GM19193 (cell line): ENCODE measurements around the gene YPEL5.

Experiments
- POLR2A ChIP-seq: IDR thresholded peaks from 4 replicates; pipeline ENCODE4 v1.6.1; 2011; ENCODE audit not compliant: insufficient read depth, insufficient read length; ENCODE audit errors: extremely low read depth

Gene YPEL5

GRCh38 chr2:30152385-30152784, 5.6 kb downstream of the YPEL5 start:
- TF ChIP-seq POLR2A = no peak

- TF ChIP-seq POLR2A = no peak
Measured at GRCh38 chr2:30155202-30155601, 8.4 kb downstream of the YPEL5 start.

GRCh38 chr2:30155889-30156658, 9.3 kb downstream of the YPEL5 start:
- TF ChIP-seq POLR2A = no peak

GRCh38 chr2:30157616-30158015, 10.8 kb downstream of the YPEL5 start:
- no peak for TF ChIP-seq POLR2A

- no peak for TF ChIP-seq POLR2A
Measured at GRCh38 chr2:30159766-30160165, 13.0 kb downstream of the YPEL5 start.

GRCh38 chr2:30161929-30162706, 15.3 kb downstream of the YPEL5 start:
- no peak for TF ChIP-seq POLR2A

- TF ChIP-seq POLR2A = no peak
Measured at GRCh38 chr2:30162806-30163205, 16.0 kb downstream of the YPEL5 start.

- TF ChIP-seq POLR2A = no peak
Measured at GRCh38 chr2:30164131-30164925, 17.5 kb downstream of the YPEL5 start.

- TF ChIP-seq POLR2A = no peak
Measured at GRCh38 chr2:30165050-30165520, 18.3 kb downstream of the YPEL5 start.

- TF ChIP-seq POLR2A = no peak
Measured at GRCh38 chr2:30165617-30166016, 18.8 kb downstream of the YPEL5 start.

GRCh38 chr2:30172627-30173026, 25.8 kb downstream of the YPEL5 start:
- TF ChIP-seq POLR2A = no peak

GRCh38 chr2:30177440-30177839, 30.6 kb downstream of the YPEL5 start:
- no peak for TF ChIP-seq POLR2A

GRCh38 chr2:30177956-30178355, 31.1 kb downstream of the YPEL5 start:
- TF ChIP-seq POLR2A = no peak

- no peak for TF ChIP-seq POLR2A
Measured at GRCh38 chr2:30178618-30179434, 32.0 kb downstream of the YPEL5 start.

- TF ChIP-seq POLR2A = no peak
Measured at GRCh38 chr2:30179536-30179935, 32.7 kb downstream of the YPEL5 start.

- TF ChIP-seq POLR2A = no peak
Measured at GRCh38 chr2:30180226-30180625, 33.4 kb downstream of the YPEL5 start.
